GM19463 (cell line): ENCODE results near the gene DNAJB13.

Source experiments
- ATAC-seq: cut with Tn5 transposase; IDR thresholded peaks from one replicate; pipeline ENCODE4 v1.9.1; 2021; ENCODE audit warnings: mild to moderate bottlenecking, moderate library complexity; ENCODE audit not compliant: unreplicated experiment

Gene DNAJB13

DNA sequence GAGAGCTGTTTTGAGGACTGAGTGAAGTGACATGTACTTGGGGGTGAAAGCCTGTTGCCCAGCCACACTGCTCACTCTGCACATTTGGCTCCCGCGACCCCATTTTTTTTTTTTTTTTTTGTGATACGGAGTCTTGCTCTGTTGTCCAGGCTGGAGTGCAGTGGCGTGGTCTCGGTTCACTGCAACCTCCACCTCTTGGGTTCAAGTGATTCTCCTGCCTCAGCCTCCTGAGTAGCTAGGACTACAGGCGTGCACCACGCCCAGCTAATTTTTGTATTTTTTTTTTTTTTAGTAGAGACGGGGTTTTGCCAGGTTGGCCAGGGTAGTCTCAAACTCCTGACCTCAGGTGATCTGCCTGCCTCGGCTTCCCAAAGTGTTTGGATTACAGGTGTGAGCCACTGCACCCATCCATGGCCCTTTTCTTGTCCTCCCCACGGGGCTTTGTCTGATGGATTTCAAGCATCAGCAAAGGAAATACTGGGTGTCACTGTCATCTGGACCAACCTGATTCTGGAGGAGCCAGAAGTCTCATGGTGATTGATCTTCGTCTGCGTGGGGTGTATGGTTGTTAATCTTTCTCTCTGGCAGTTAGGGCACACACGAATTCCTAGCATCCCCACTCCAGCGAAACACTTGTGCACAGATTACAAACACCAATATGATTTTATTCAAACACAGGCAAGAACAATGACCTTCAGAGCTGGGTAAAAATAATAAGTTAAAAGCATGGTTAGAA is 61.4 kb downstream of the DNAJB13 start:
- no peak for ATAC-seq

DNA sequence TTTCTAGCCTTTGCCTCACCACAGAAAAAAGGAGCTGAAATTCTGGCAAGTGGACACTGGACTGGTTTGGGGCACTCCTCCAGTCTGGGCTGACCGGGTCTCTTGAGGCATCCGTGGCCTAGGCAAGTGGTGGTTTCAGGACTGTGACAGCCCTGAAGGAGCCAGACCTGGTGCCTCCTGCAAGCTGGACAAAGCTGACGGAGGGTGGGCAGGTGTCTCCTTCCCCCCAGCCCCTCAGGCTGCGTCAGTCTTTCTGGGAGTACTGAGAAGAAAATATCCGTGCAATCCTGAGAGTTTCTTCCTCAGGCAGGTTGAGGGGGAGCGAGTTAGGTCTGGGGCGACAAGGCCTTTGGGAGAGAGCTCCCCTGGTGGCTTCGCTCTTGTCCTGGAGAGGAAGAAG is 62.3 kb downstream of the DNAJB13 start:
- ATAC-seq = no peak

GRCh38 chr11:74014880-74015279 is 64.1 kb downstream of the DNAJB13 start:
- no peak for ATAC-seq

- ATAC-seq = no peak
These were observed 65.3 kb downstream of the DNAJB13 start for GRCh38 chr11:74015919-74016684.

- no peak for ATAC-seq
These were observed 66.8 kb downstream of the DNAJB13 start for GRCh38 chr11:74017631-74018030.

- ATAC-seq = no peak
These were observed 67.6 kb downstream of the DNAJB13 start for GRCh38 chr11:74018331-74019005.

GRCh38 chr11:74019104-74019738 is 68.4 kb downstream of the DNAJB13 start:
- ATAC-seq = no peak

- peak; percentile 46 for ATAC-seq
These were observed 69.0 kb downstream of the DNAJB13 start for GRCh38 chr11:74019860-74020259.
